K562 (cell line): ENCODE results near the gene FN1. TPM values are rescaled to one million over a fixed set of nuclear protein-coding genes. Genes with fewer than 3 reads are reported as not detected.
A peak's percentile ranks its signal among the peaks of the same experiment; 100 is the strongest.

ENCODE experiments used
- ATAC-seq: fragments of 200-7000 bp; cut with Tn5 transposase; 3 replicates; pipeline ENCODE4 v1.9.1; 2020; ENCODE audit warnings: moderate library complexity
- BruUV-seq: library from RNA; stranded (reverse); fragments of 400-500 nt; replicated peaks from 2 replicates; lab custom pipeline; 2021; lab: Mats Ljungman, UMichigan
- CTCF ChIA-PET: fragments of 300-600 bp; formaldehyde crosslinking; extraction: SDS; loops from one replicate; lab custom pipeline; 2021; ENCODE audit warnings: low intra/inter-chr PET ratio; lab: Yijun Ruan, JAX
- POLR2A ChIA-PET: fragments of 300-600, 350-650 bp; sonication (Branson Sonifier 250); formaldehyde crosslinking; extraction: SDS; loops from one replicate; lab custom pipeline; 2021; ENCODE audit warnings: antibody characterized with exemption, inconsistent platforms; lab: Yijun Ruan, JAX
- DNase-seq, 4 experiments: peaks; one replicate each; pipeline versions ENCODE4 v3.0.0 to v3.0.0-alpha.2; 2011 to 2018; ENCODE audit warnings: low spot score in 3 of 4, mixed read lengths in 3 of 4; ENCODE audit errors: extremely low read depth in 1 of 4
- FAIRE-seq: peaks from 2 replicates; lab custom pipeline; 2011; peaks lifted over from hg19 to GRCh38; lab: Jason Lieb, UNC
- H2AFZ ChIP-seq: 2 replicates; pipeline ENCODE4 v1.6.0; 2011; ENCODE audit warnings: low read depth, low read length, control low read depth, inconsistent platforms
- H3K27ac ChIP-seq: fragments of 200-600 bp; 3 replicates; pipeline ENCODE4 v1.8.0; 2011; ENCODE audit warnings: low read depth, mild to moderate bottlenecking, control low read depth, inconsistent platforms, low read length, moderate library complexity, mixed read lengths; ENCODE audit errors: extremely low read depth
- H3K27me3 ChIP-seq, 2 experiments: fragments of 300-600 bp in 1 of 2; 2 replicates in 1 of 2; 3 replicates in 1 of 2; pipeline versions ENCODE4 v1.6.0 to v1.8.0; 2011; ENCODE audit warnings: inconsistent platforms in 2 of 2, low read length in 2 of 2, mild to moderate bottlenecking in 1 of 2, mixed read lengths in 1 of 2, moderate library complexity in 1 of 2; ENCODE audit not compliant: control insufficient read depth in 2 of 2, insufficient read depth in 2 of 2
- H3K36me3 ChIP-seq: fragments of 300-600 bp; 3 replicates; pipeline ENCODE4 v1.8.0; 2011; ENCODE audit warnings: mild to moderate bottlenecking, low read length, inconsistent platforms; ENCODE audit not compliant: control insufficient read depth, insufficient read depth
- H3K4me1 ChIP-seq, 2 experiments: fragments of 200-600 bp in 1 of 2; replicated peaks in 1 of 2; 2 replicates in 1 of 2; 3 replicates in 1 of 2; pipeline versions ENCODE4 v1.5.1 to v1.8.0; 2011; ENCODE audit warnings: inconsistent platforms in 2 of 2, low read length in 2 of 2, mild to moderate bottlenecking in 1 of 2, mixed read lengths in 1 of 2, moderate library complexity in 1 of 2; ENCODE audit not compliant: control insufficient read depth in 2 of 2, insufficient read depth in 2 of 2
- H3K4me2 ChIP-seq: 2 replicates; pipeline ENCODE4 v1.6.1; 2011; ENCODE audit warnings: low read length, control low read depth, inconsistent platforms, mixed read lengths; ENCODE audit not compliant: insufficient read depth
- H3K4me3 ChIP-seq: fragments of 200-600 bp; sonication (generic), shearing (Covaris generic); 2 replicates; pipeline ENCODE4 v1.5.1; 2016; ENCODE audit warnings: control low read depth, inconsistent platforms
- H3K79me2 ChIP-seq: fragments of 200-600 bp; 3 replicates; pipeline ENCODE4 v1.8.0; 2011; ENCODE audit warnings: low read length, inconsistent platforms; ENCODE audit not compliant: control insufficient read depth, insufficient read depth
- H3K9ac ChIP-seq, 2 experiments: 2 replicates each; pipeline versions ENCODE4 v1.6.0 to v1.6.1; 2011; ENCODE audit warnings: low read depth in 2 of 2, low read length in 2 of 2, control low read depth in 1 of 2, inconsistent platforms in 1 of 2, mild to moderate bottlenecking in 1 of 2, mixed read lengths in 1 of 2; ENCODE audit not compliant: insufficient read depth in 1 of 2
- H3K9me1 ChIP-seq: one replicate; pipeline ENCODE4 v1.6.0; 2011; ENCODE audit warnings: inconsistent platforms, mild to moderate bottlenecking, low read length, moderate library complexity; ENCODE audit not compliant: control insufficient read depth, insufficient read depth
- H3K9me3 ChIP-seq: replicated peaks from 2 replicates; pipeline ENCODE4 v1.5.1; 2011; ENCODE audit warnings: low read depth, low read length, inconsistent platforms; ENCODE audit not compliant: control insufficient read depth, insufficient read depth
- H4K20me1 ChIP-seq: replicated peaks from 2 replicates; pipeline ENCODE4 v1.6.1; 2011; ENCODE audit warnings: low read length, inconsistent platforms, mixed read lengths; ENCODE audit not compliant: control insufficient read depth, insufficient read depth
- ADNP ChIP-seq: fragments of 200-800 bp; sonication (Bioruptor generic); IDR thresholded peaks from 2 replicates; pipeline ENCODE4 v1.6.1; 2016; ENCODE audit warnings: missing genetic modification characterization, missing compliant biosample characterization
- DIDO1 ChIP-seq: fragments of 450-650 bp; IDR thresholded peaks from 2 replicates; pipeline ENCODE4 v1.6.1; 2016; ENCODE audit warnings: low read depth, missing biosample characterization, missing genetic modification characterization
- FOXK1 ChIP-seq: sonication (generic); formaldehyde crosslinking; IDR thresholded peaks from 2 replicates; pipeline ENCODE4 v1.8.0; 2022; ENCODE audit warnings: missing genetic modification reagents, mild to moderate bottlenecking, borderline replicate concordance
- HEY1 ChIP-seq: fragments of 250-450 bp; sonication (Bioruptor Pico); IDR thresholded peaks from 2 replicates; pipeline ENCODE4 v1.5.0; 2020; ENCODE audit warnings: mild to moderate bottlenecking, moderate library complexity, borderline replicate concordance
- IRF2 ChIP-seq: sonication (generic); formaldehyde crosslinking; IDR thresholded peaks from 2 replicates; pipeline ENCODE4 v1.8.1; 2022; ENCODE audit warnings: mild to moderate bottlenecking, missing genetic modification reagents
- MAZ ChIP-seq, 2 experiments: fragments of 450-650 bp in 1 of 2; sonication (generic) in 1 of 2; formaldehyde crosslinking; IDR thresholded peaks in 1 of 2; conservative IDR thresholded peaks in 1 of 2; 2 replicates each; pipeline versions ENCODE4 v1.4.0 to v1.5.0; 2020; ENCODE audit warnings: mild to moderate bottlenecking in 1 of 2, missing genetic modification reagents in 1 of 2
- NR3C1 ChIP-seq: sonication (generic); formaldehyde crosslinking; IDR thresholded peaks from 2 replicates; pipeline ENCODE4 v1.8.1; 2022; ENCODE audit warnings: missing genetic modification reagents
- PHB ChIP-seq: fragments of 250-450 bp; sonication (Bioruptor Pico); IDR thresholded peaks from 2 replicates; pipeline ENCODE4 v1.5.0; 2021
- RFX1 ChIP-seq: fragments of 450-650 bp; IDR thresholded peaks from 2 replicates; pipeline ENCODE4 v1.6.1; 2016; ENCODE audit warnings: mild to moderate bottlenecking, moderate library complexity
- UBTF ChIP-seq, 2 experiments: IDR thresholded peaks; 2 replicates each; pipeline ENCODE4 v1.6.1; 2012; ENCODE audit warnings: improper control_type of control experiment in 2 of 2, low read depth in 2 of 2, low read length in 2 of 2, borderline replicate concordance in 1 of 2
- WGBS: fragments of 100-300 bp; shearing (Covaris generic); methylation state at CpG from one replicate; pipeline ENCODE4 v1.1.6; 2016; ENCODE audit warnings: low coverage, mixed read lengths; ENCODE audit not compliant: insufficient coverage; ENCODE audit errors: missing lambda C conversion rate; 5-methylcytosine and 5-hydroxymethylcytosine counted together
- in situ Hi-C: fragments of 300-500 bp; cut with MboI; formaldehyde crosslinking; loops from 4 replicates; pipeline ENCODE4 v1.15.0; 2018; ENCODE audit warnings: inconsistent platforms, mixed read lengths
- intact Hi-C: fragments of 100-400 bp; cut with micrococcal nuclease; formaldehyde crosslinking; loops from 2 replicates; pipeline ENCODE4 v1.14.2; 2022
- polyA plus RNA-seq, 8 experiments: library from polyadenylated mRNA; depleted of rRNA in 4 of 8; stranded (reverse) in 5 of 8; unstranded in 3 of 8; fragments of >200 nt; fragmentation: Nextera tagmentation in 2 of 8; fragmentation: Illumina TruSeq in 1 of 8; extraction: Ambion mirVana in 2 of 8; extraction: Trizol in 1 of 8; gene quantifications; 2 replicates each; pipeline versions ENCODE4 v1.2.1 to v1.2.3, GENCODE V29; 2011 to 2014; ENCODE audit warnings: inconsistent platforms in 1 of 8, missing spikeins in 1 of 8
- total RNA-seq, 7 experiments: library from RNA; depleted of rRNA in 6 of 7; stranded (reverse); fragments of >200 nt in 6 of 7; fragmentation: Illumina TruSeq in 2 of 7; extraction: Trizol in 2 of 7; gene quantifications; 2 replicates each; pipeline versions ENCODE4 v1.2.1 to v1.2.3, GENCODE V29; 2011 to 2021; ENCODE audit warnings: low replicate concordance in 1 of 7

The FN1 gene
- total and polyA plus RNA-seq, 9 of the 15 experiments (the other 6 are each of a cell fraction or from before 2014, with no cell fraction given), result 7.4 to 19.1 (median 11.2) TPM

DNA sequence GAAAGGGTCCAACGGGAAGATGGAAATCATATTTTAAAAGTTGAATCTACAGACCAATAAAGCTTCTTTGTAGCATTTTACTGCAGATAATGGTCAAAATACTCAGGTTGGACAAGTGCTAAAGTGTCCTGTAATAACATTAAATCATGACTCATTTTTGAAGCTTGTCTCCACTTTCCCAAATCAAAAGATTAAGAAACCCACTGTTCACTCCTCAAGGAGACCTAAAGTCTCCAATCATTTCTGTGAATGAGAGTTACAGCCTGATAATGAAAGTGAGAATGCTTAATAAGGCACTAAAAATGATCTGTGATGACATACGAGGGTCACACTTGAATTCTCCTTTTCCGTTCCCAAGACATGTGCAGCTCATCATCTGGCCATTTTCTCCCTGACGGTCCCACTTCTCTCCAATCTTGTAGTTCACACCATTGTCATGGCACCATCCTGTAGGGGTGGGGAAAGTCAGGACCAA is 70.6 kb downstream of the FN1 start (continued):
- TF ChIP-seq ADNP (tag), result no peak
- TF ChIP-seq HEY1 (CRISPR knock-in tag), result no peak

- Histone ChIP-seq H3K27me3 (no peaks in the 10 kb centered on the region), H3K4me3 (no peak overlapping the region), H2AFZ (no peak overlapping the region), H3K9me1 (no peaks in the 10 kb centered on the region), H3K9me3 (no peaks in the 10 kb centered on the region), H3K79me2 (no peaks in the 10 kb centered on the region), H3K4me2 (no peak overlapping the region), H4K20me1 (no peaks in the 10 kb centered on the region), H3K9ac (no peak overlapping the region), H3K36me3 (peaks cover 28% of the 10 kb centered on the region; the same call in 2 of the 3 replicates), H3K4me1 (peaks cover 0 to 6% of the 10 kb centered on the region in 2 experiments; a peak in 3 of 5 replicates), H3K27ac (no peak overlapping the region)
- in situ Hi-C loops (loop anchor here (10.0 kb wide), 1 partner anchor 880 kb away; no protein-coding TSS in a partner anchor), intact Hi-C loops (no loop called here)
- WGBS, result 85% methylated on average over 10 of the region's 10 CpGs
- BruUV-seq, result no TSS peak
- FAIRE-seq (no peak), ATAC-seq (no peak), DNase-seq (no peak)
- ChIA-PET CTCF (no interaction called here), POLR2A (no interaction called here)
- TF ChIP-seq UBTF (IDR thresholded peaks at IDR 0.05; ENCODE audit: borderline replicate concordance in 1 of 2, low read depth in 2 of 2, low read length in 2 of 2), result no peak
- TF ChIP-seq DIDO1, result no peak
- TF ChIP-seq NR3C1 (CRISPR knock-in tag), result no peak
- TF ChIP-seq FOXK1 (CRISPR knock-in tag), result no peak
- TF ChIP-seq PHB (CRISPR knock-in tag), result no peak
- TF ChIP-seq MAZ (CRISPR knock-in tag; conservative IDR thresholded peaks at IDR 0.05 in 1 of 2, IDR thresholded peaks at IDR 0.05 in 1 of 2), result no peak
- 0 out of 2 replicates have a peak, but pooled peaks have one; percentile 26 for TF ChIP-seq RFX1
- no peak for TF ChIP-seq IRF2 (CRISPR knock-in tag)
Measured at GRCh38 chr2:215364157-215365155, 71.4 kb downstream of the FN1 start.
